22Rv1 (cell line): ENCODE data around the gene WSCD2.

Experiments
- CTCF ChIP-seq: fragments of 450-650 bp; IDR thresholded peaks from 2 replicates; pipeline ENCODE4 v1.5.1; 2017; ENCODE audit warnings: mild to moderate bottlenecking
- ZFX ChIP-seq: fragments of 450-650 bp; IDR thresholded peaks from 2 replicates; pipeline ENCODE4 v1.6.1; 2017; ENCODE audit warnings: antibody characterized with exemption, borderline replicate concordance

- TF ChIP-seq CTCF, result no peak
- no peak for TF ChIP-seq ZFX
Measured at GRCh38 chr12:108253540-108253939, 124.5 kb downstream of the WSCD2 start.
